ENCODE results near the gene RAB21.

The RAB21 gene, protein sequence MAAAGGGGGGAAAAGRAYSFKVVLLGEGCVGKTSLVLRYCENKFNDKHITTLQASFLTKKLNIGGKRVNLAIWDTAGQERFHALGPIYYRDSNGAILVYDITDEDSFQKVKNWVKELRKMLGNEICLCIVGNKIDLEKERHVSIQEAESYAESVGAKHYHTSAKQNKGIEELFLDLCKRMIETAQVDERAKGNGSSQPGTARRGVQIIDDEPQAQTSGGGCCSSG

GRCh38 chr12:71754461-71755145, at the start of gene RAB21:
RAB21 (plus strand) TSS chr12:71754863; CDS start chr12:71755130, 267 bp downstream.
- DNase-seq, result peak; percentile 85

DNA sequence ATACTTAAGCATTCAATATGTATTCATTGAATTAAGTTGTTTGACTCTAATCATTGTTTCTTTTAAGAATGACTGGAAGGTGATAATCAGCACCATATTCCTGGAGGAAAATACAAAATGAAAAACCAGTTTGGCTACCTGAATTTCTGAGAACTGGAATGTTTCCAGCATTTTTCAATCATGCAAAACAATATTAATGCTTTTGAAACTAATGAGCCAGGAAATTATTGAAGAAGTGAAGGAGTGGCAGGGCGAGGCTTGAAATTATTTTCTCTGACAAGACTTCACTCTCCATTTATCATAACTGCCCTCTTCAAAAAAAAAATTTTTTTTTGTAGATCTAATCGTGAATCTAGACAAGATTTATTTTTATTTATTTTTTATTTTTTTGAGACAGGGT, 49.7 kb upstream of the RAB21 start:
- DNase-seq, result no peak

- DNase-seq, result no peak
These were observed 46.0 kb upstream of the RAB21 start for GRCh38 chr12:71708658-71709057.

GRCh38 chr12:71710276-71711125, 44.2 kb upstream of the RAB21 start:
- no peak for DNase-seq

DNA sequence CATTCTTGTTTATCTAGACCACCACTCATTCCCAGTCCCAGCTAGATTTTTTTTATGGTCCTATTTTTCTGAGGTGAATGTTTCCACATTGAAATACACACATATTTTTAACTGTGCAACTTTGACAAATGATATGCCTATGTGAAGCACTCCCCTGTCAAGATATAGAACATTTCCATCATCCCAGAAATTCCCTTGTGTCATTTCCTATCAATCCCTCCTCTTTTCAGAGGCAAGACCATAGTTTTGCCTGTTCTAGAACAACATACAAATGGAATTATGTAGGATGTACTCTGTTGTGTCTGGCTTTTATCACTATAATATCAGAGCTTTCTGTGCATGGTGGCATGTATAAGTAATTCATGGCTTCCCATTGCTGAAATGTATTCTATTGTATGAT, 36.1 kb upstream of the RAB21 start:
- DNase-seq, result no peak

GRCh38 chr12:71719647-71720370, 34.9 kb upstream of the RAB21 start:
- DNase-seq, result no peak

DNA sequence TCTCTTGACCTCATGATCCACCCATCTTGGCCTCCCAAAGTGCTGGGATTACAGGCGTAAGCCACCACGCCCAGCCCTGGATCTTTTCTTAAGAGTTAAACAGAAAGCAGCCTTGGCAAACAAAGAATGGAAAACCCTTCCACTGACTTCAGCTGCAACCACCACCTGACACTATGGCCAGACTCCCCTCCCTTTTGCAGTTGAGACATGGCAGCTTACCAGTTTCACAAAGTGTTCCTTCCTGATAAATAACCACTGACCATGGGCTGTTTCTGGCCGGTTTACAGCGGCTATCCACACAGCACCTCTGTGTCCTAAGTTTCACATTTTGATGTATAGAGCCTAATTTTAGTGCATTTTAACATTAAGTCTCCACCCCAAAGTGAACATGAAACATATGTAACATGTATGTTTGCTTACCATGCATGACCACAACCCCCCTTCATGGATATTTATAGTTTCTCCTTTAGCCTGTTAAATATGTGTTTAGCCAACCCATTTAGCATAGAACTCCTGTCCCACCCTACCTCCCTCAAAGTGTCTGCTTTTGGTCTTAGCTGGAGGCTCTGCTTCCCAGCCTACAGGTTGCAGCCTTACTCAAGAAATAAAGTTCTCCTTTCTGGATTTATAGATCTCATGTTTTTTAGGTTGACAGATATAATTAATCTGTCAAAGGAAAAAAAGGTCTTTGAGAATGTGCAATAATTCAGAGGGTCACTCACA, 32.7 kb upstream of the RAB21 start:
- no peak for DNase-seq

DNA sequence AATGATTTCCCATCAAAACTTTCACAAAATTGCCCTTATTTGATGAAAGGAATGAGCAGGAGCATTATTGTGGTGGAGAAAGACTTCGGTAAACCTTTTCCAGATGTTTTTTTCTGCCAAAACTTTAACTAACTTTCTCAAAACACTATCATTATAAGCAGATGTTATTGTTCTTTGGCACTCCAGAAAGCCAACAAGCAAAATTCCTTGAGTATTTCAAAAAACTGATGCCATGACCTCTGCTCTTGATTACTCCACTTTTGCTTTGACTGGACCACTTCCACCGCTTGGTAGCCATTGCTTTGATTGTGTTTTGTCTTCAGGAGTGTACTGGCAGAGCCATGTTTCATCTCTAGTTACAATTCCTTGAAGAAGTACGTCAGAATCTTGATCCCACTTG, 29.7 kb upstream of the RAB21 start:
- no peak for DNase-seq

GRCh38 chr12:71726548-71726947, 28.1 kb upstream of the RAB21 start:
- no peak for DNase-seq

DNA sequence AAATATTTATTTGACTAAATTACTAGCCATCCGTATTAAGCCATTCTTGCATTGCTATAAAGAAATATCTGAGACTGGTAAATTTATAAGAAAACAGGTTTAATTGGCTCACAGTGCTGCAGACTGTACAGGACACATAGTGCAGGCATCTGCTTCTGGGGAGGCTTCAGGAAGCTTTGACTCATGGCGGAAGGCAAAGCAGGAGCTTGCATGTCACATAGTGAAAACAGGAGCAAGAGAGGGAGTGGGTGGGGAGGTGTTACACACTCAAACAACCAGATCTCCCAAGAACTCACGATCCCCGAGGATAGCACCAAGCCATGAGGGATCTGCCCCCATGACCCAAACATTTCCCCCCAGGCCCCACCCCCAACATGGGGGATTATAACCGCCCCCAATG, 26.7 kb upstream of the RAB21 start:
- no peak for DNase-seq

DNA sequence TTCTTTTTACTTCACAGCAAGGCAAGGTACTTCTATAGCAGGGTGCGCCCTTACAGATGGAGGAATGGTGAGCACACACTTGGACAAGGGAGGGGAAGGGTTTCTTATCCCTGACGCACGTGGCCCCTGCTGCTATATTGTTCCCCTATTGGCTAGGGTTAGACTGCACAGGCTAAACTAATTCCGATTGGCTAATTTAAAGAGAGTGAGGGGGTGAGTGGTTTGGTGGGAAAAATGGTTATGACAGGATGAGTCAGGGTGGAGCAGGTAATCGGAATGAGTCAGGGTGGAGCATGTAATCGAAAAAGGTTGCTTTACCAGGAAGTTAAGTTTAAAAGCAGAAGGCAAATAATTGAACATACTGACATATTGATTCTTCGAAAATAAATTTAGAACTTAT, 23.7 kb upstream of the RAB21 start:
- DNase-seq, result no peak

DNA sequence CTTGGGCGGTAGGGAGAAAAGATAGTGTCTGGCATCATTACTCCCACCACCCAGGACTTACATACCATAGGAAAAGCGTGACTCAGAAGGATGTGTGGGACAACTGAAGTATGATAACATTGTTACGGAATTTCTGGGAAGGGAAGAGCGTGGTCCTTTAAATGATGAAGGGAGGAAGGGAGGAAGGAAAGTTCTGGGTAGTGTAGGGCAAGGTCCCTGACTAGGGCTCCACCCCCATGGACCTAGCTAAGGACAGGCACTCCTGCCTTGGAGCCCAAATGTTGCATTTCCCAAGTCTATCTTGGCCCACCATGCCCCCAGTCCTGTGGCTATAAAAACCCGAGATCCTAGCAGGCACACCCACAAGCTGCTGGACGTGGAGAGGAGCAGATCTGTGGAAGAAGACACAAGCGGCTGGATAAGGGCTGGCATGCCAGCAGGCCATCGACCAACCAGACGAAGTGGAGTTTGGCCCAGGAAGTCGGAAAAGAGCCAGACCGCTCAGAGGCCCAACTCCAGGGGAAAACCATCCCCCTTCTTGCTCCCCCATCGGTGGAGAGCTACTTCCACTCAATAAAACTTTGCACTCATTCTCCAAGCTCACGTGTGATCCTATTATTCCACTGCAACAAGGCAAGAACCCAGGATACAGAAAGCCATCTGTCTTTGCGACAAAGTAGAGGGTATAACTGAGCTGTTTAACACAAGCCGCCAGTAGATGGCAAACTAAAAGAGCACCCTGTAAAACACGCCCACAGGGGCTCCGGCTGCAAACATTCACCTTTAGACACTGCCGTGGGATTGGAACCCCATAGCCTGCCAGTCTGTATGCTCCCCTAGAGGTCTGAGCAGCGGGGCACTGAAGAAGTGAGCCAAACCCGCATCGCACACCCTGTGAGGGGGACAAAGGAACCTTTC, 23.0 kb upstream of the RAB21 start:
- no peak for DNase-seq

- DNase-seq, result no peak
These were observed 22.3 kb upstream of the RAB21 start for GRCh38 chr12:71732357-71732712.

GRCh38 chr12:71737197-71737596, 17.5 kb upstream of the RAB21 start:
- no peak for DNase-seq

DNA sequence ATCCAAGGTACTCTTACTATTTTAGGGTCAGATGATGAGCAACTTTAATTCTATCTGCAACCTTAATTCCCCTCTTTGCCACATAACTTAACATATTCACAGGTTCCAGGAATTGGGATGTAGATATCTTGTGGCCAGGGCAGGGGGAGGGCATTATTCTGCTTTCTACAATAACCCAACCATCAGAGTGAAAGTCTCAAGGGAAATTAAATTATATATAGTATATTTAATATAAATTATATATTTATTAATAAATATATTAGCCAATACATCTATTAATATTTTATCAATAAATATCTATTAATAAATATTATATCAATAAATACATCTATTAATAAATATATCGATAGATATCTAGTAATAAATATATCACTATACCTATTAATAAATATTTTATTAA, 11.7 kb upstream of the RAB21 start:
- DNase-seq, result no peak

DNA sequence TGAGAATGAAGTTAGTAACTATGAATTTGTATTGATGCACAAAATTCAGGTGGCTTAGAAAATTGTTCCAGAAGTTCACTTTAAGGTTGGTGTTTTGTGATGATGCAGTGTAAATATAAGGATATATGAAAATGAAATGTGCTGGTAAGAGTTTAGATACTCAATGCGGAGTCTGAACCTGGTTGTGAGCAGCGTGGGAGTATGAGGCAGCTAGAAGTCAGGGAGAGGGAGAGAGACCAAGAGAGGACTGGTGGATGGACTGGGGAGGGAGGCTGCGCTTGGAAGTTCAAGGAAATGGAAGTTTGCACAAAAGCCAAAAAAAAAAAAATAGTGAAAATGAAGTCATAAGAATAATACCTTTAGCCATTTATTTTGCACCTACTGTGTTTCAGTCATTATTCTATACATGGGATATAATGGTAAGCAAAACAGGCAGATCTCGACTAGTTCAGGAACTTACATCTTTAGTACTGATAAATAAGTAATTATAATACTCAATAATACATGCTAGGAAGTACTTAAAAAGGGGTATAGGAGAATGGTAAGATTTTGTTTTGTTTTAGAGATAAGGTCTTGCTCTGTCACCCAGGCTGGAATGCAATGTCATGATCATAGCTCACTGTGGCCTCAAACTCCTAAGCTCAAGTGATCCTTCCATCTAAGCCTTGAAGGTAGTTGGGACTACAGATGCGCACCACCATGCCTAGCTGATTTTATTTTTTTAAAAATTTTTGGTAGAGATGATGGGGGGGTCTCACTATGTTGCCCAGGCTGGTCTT, 10.0 kb upstream of the RAB21 start:
- DNase-seq, result no peak

DNA sequence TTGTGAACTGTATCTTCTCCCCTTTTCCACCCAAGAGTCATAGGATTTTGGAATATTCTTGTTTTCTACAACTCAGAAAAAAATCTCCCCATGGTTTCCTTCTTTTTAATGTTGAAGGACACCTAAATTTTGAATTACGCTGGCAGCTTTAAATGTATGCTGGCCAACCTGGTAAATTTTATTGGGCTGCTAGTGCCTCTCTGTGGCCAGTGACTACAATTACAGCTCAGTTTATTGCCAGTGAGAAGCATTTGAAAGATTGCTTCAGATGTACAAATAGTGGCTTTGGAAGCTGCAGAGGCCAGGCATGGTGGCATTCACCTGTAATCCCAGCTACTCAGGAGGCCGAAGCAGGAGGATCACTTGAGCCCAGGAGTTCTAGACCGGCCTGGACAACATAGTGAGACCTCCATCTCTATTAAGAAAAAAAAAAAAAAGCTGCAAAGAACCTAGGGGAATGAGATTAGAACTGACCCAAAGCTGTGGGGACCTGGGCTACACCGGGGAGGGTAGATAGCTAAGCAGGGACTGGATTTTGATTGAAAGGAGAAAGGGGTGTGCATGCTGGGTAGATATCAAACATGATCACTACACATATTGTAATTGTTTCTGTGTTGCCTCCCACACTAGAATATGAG, 7.6 kb upstream of the RAB21 start:
- no peak for DNase-seq

DNA sequence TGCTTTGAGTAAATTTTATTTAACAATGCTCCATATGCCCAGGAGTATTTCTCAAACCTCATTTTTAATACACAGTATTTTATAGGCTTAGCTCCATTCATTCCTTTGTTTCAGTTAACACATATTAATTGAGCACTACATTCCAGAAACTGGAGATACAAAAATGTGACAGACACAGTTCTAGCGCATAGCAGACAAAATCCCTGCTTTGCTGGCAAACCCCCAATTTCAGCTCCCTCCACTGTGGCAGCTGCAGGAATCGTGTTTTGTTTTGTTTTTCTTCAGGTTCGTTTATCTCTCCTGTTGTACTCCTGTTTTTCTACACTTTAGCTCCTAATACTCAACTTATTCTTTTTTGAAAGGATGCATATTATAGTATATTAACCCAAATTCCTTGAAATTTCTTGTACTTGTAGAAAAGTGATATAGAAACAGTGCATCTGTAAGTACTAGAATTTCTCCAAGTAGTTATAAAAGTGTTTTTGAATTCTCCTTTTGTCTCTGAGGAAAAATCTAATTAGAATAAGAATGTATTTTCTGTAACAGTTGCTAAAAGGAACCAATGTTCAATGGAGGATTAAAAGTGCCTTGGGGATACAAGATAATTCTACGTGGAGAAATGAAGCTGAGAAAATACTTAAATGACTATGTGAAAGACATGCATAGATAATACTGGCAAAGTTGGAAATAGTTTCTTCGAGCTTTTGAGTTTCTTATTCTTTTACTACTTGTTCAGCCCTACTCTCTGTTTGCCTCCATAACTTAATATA, 6.4 kb upstream of the RAB21 start:
- DNase-seq, result no peak

GRCh38 chr12:71749666-71750065, 5.0 kb upstream of the RAB21 start:
- DNase-seq, result no peak
